T47D (cell line): Measurements from ENCODE around the gene KCNIP4.

ENCODE experiments used
- DNase-seq, 2 experiments: peaks; one replicate each; pipeline versions ENCODE4 v3.0.0 to v3.0.0-alpha.2; 2011 to 2012; ENCODE audit warnings: low read depth in 1 of 2, low spot score in 1 of 2
- JUND ChIP-seq: IDR thresholded peaks from 2 replicates; pipeline ENCODE4 v1.6.1; 2012; ENCODE audit warnings: low read depth
- in situ Hi-C: cut with HindIII; loops from 2 replicates; pipeline ENCODE4 v1.10.0; 2016; ENCODE audit warnings: low sequenced_read_pairs, low pct_unique_long_range_greater_than_20kb

Gene KCNIP4

DNA sequence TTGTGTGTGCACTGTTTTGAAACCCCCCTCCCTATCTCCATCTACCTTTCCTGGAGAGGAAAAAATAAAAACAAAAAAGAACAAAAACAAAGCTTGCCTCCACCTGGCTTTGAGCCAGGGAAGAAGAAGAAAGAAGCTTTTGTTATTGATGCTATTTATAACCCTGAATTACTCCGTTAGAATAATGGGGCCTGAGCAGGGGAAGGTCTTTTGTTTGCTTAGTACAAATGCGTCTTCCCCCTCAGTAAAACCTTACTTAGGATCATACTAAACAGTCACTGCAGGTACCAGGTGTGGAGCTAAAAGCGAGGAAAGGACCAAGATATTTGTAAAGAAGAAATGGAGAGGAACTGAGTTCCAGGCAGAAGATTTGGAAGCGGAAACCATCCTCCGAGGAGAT, 352.1 kb downstream of the KCNIP4 start:
- no peak for DNase-seq
- in situ Hi-C loops: no loop called here
- TF ChIP-seq JUND: no peak

GRCh38 chr4:21593671-21594001, 354.9 kb downstream of the KCNIP4 start:
- in situ Hi-C loops: no loop called here
- no peak for TF ChIP-seq JUND
- no peak for DNase-seq

- no peak for DNase-seq
- in situ Hi-C loops: no loop called here
- no peak for TF ChIP-seq JUND
Measured at GRCh38 chr4:21592970-21593670, 355.5 kb downstream of the KCNIP4 start.

- in situ Hi-C loops: no loop called here
- no peak for TF ChIP-seq JUND
- DNase-seq: no peak
Measured at GRCh38 chr4:21577056-21577455, 371.5 kb downstream of the KCNIP4 start.

DNA sequence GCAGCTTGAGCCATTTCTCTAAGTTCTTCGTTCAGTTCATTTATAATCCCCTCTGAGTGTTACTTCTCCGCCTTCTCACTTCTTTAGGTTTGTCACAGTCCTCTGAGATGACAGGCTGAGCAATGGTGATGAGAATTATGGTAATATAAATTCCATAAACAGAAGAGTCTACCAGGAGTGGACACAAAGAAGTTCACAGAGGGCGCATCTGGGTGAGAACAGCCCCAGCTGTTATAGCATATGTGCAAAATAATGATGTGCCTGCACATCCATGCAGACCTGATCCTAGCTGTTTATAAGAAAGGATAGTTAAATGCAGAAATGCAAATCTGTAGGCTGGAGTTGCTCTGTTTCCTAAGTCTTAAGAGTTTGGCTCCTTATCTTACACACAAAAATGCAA, 377.5 kb downstream of the KCNIP4 start:
- TF ChIP-seq JUND: no peak
- in situ Hi-C loops: no loop called here
- no peak for DNase-seq

- in situ Hi-C loops: no loop called here
- TF ChIP-seq JUND: no peak
- DNase-seq: no peak
Measured at GRCh38 chr4:21569638-21570037, 378.9 kb downstream of the KCNIP4 start.

- DNase-seq: no peak
- in situ Hi-C loops: no loop called here
- no peak for TF ChIP-seq JUND
Measured at GRCh38 chr4:21555083-21555482, 393.5 kb downstream of the KCNIP4 start.

DNA sequence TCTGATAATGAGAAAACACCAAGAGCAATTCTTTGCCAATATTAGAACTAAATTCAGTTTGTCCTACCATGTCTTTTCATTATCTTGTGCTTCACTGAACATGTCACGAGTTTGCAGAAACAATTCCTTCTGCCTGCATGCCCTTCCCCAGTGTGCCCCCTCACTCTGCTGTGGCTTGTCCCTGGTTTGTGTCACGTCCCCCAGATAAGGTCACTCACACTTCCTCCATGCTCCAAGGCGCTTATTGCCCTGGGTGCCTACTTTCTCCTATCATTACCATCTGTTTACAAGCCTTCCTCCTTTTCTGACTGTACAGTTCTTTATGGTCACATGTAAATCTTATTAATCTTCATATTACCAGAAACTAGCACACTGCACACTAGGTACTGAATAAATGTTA, 394.1 kb downstream of the KCNIP4 start:
- in situ Hi-C loops: no loop called here
- no peak for DNase-seq
- TF ChIP-seq JUND: no peak

DNA sequence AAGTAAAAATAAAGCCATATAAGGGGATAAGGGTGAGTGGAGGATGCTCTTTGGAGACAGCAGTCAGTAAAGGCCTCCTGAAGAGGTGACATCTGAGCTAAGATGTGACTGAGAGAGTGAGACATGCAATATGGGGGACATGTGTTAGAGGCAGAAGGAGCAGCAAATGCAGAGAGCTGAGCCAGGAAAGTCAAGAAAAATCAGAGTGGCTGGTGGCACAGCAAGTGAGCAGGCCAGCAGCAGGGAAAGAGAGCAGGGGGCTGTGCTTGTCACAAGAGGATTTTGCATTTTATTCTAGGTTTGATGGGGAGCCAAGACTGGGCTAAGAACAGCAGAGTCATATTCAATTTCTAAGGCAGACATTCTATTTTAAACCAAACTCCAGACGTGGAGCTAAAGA, 394.5 kb downstream of the KCNIP4 start:
- in situ Hi-C loops: no loop called here
- no peak for DNase-seq

DNA sequence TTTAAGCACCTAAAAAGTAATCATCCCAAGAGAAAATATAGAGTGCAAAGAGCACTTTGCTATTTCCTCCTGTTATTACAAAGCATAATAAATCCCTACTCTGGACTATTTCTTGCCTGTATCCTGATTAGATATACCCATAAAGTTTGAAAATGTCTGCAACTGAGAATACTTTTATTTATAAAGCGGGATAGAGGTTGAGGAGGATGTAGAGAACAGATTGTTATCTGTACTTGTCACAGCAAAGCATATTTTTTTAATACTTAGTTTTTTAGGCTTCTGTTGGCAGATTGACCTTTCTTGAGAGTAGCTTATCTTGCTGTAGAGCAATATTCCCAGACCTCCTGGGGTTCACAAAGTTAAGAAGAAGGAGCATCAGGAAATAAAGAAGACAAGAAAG, 396.1 kb downstream of the KCNIP4 start:
- no peak for DNase-seq
- in situ Hi-C loops: no loop called here
- TF ChIP-seq JUND: no peak

More for the DNA sequence above, 394.5 kb downstream of the KCNIP4 start:
- no peak for TF ChIP-seq JUND

- TF ChIP-seq JUND: no peak
- no peak for DNase-seq
- in situ Hi-C loops: no loop called here
Measured at GRCh38 chr4:21544955-21545354, 403.6 kb downstream of the KCNIP4 start.

DNA sequence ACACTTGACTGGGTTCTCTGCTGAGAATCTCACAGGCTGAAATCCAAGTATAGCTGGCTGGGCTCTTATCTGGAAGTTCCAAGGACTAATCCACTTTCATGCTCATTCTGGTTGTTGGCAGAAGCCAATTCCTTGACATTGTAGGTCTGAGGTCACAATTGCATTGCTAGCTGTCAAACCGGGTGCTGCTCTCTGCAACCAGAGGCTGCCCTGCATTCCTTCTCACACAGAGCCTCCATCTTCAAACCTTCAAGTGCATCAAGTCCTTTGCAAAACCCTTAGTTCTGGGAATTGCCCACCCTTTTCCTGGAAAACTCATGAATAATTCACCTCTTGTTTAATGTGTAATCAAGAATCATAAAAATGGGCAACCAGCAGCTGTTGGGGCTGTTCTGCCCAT, 404.2 kb downstream of the KCNIP4 start:
- in situ Hi-C loops: no loop called here
- no peak for DNase-seq
- TF ChIP-seq JUND: no peak

DNA sequence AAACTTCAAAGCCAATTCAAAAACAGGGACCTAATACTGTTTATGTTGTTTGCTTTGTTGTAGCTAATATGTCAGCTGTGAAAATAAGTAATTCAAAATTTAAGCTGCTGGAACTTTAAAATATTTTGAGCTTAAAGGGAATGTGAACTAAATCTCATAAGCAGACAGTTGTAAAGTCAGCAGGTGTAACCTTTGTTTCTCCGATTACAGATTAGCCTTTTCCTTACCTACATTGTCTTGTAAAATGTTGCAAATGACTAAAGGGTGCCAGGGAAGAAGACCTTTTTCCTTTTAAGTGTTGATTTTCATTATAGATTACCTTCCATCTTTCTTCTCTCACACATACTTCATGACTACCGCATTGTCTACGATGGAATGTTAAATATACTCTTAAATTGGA, 405.1 kb downstream of the KCNIP4 start:
- no peak for DNase-seq
- in situ Hi-C loops: no loop called here
- TF ChIP-seq JUND: no peak

GRCh38 chr4:21535898-21536297, 412.7 kb downstream of the KCNIP4 start:
- in situ Hi-C loops: no loop called here
- DNase-seq: no peak
- no peak for TF ChIP-seq JUND

GRCh38 chr4:21531048-21531447, 417.5 kb downstream of the KCNIP4 start:
- TF ChIP-seq JUND: no peak
- in situ Hi-C loops: no loop called here
- DNase-seq: no peak
